Gastroesophageal sphincter (tissue), 3 donors: ENCODE results near the gene COL18A1.

ENCODE experiments used
- CTCF ChIP-seq, 4 experiments: fragments of 200-600 bp in 2 of 4; fragments of 450-650 bp in 2 of 4; sonication (generic) in 1 of 4; IDR thresholded peaks; one replicate each; pipeline ENCODE4 v1.5.1; 2017 to 2019; ENCODE audit warnings: antibody characterized with exemption in 4 of 4, mild to moderate bottlenecking in 2 of 4, moderate library complexity in 2 of 4
- POLR2A ChIP-seq, 2 donors: fragments of 450-650 bp; IDR thresholded peaks; one replicate each; pipeline ENCODE4 v1.6.1; 2017; ENCODE audit warnings: antibody characterized with exemption in 2 of 2, mild to moderate bottlenecking in 2 of 2, moderate library complexity in 1 of 2
- POLR2AphosphoS5 ChIP-seq: sonication (generic); formaldehyde crosslinking; IDR thresholded peaks from one replicate; pipeline ENCODE4 v1.6.1; 2017; ENCODE audit warnings: antibody characterized with exemption

DNA sequence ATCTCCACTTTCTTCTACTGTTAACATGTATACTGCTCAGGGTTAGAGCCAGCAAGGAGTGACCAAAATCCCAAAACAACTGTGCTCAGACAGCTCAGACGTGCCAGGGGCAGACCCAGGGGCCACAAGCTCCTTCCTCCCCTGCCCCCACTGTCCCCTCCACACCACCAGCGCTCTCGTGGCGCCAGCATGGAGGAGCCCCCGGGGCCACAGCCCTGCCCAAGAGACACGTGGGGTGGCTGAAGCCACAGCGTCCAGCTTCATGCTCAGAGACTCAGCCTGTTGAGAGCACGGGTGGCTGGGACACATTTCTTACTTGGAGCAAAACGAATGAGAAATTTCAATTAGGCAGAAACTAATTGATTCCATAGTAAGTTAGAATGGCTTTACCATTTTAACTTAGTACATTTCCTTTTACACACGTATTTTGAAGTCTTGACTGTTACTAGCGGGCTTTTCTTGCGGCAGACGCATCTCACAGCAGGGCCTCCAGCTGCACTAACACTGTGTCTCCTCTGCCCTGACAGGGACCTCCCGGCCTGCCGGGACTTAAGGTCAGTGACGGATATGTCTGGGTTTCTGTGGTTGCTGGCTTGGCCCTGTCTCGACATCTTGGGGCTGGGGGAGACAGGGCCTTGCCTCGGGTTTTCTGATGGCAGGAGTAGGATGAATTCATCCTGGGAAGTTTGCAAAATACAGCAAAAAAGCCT is 83.1 kb downstream of the COL18A1 start:
- TF ChIP-seq CTCF (IDR thresholded peaks at IDR 0.05), result no peak
- TF ChIP-seq POLR2AphosphoS5, result no peak
- no peak for TF ChIP-seq POLR2A (IDR thresholded peaks at IDR 0.05)
